ENCODE results near the gene NRSN1.
"Not testable (repeated sequence)": the region's sequence is repeated elsewhere in the genome, so short reads cannot be mapped to it uniquely, and the experiment has no call there.

Gene NRSN1

DNA sequence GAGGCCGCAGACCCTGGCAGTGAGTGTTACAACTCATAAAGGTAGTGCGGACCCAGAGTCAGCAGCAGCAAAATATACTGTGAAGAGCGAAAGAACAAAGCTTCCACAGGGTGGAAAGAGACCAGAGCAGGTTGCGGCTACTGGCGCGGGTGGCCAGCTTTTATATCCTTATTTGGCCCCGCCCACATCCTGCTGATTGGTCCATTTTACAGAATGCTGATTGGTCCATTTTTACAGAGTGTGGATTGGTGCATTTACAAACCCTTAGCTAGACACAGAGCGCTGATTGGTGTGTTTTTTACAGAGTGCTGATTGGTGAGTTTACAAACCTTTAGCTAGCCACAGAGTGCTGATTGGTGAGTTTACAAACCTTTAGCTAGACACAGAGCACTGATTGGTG lies 16.7 kb downstream of the NRSN1 start:
- DNase-seq (ENCODE audit: low read depth): not testable (repeated sequence)

DNA sequence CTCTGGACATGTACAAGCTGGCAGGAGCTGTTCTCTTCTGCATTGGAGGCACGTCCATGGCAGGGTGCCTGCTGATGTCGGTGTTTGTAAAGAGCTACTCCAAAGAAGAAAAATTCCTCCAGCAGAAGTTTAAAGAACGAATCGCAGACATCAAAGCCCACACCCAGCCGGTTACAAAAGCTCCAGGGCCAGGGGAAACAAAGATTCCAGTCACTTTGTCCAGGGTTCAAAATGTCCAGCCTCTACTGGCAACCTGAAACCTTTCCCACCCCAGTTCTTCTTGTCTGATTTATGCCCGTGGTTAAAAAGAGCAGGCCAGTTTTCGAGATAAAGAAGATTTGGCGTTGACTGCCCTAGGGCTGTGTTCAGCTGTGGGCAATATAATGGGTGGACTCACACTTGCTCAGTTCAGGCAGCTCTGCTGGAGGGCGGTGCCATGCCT lies 19.7 kb downstream of the NRSN1 start:
- no peak for DNase-seq (ENCODE audit: low read depth)

DNA sequence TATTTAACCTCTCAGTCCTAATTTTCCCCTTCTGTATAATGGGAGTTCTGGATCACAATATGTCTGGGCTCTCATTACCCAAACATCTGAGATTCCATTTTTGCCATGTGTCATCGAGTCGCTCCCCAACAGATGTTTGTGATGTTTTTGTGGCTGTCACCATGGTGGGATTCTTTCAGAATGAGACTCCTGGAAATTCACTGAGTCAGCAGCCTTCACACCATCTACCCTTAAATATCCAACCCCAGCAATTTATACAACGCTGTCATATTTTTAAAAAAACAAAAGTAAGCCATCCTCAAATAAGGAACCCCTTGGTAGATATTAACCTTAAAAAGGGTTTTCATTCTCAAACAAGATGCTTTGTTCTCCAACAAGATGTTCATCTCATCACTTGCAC lies 20.9 kb downstream of the NRSN1 start:
- no peak for DNase-seq (ENCODE audit: low read depth)

DNA sequence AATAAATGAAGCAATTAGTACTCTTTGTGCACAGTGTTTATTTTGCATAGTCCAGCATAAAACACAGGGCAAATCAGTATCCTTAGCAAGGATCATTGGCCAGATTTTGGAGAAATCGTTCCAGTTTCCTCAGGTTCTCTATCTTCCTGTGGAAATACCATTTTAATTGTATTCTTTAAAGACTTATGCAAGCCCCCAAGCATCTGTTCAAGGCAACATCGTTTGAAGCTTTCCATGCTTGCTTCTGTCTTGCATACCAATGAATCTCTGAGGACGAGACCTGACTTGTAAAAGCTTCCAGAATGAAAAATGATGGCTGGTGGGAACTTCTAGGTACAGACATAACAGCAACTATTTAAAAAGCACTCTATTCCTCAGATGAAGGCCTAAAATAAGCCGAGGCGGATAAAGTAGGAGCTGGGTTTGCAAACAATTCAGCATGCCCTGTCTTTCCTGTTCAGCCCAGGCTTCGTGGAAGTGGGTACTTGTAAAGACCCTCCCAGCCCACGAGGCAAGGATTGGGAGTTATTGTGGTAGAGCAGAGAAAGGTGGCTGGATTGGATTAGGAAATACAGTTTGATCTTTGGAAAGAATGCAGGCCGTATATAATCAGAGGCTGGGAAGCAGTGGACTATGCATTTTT lies 21.6 kb downstream of the NRSN1 start:
- DNase-seq (ENCODE audit: low read depth): no peak

DNA sequence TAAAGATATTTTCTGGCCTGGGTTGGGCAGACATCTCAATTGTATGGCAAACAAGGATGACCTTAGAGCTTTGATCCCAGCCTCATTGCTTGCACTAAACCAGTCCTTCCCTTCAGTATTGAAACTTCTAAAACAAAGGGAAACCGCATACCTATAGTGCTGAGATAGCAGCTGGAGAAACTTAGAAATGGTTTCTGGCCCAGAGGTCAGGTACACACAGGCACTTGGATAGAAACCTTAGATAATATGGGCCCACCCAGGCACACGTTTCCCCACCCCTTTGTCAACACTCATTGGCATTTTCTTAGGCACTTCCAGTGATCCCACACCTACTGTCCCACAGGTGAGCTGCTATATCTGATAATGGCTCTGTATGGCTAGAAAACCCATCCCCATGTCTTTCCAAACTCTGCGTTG lies 22.1 kb downstream of the NRSN1 start:
- DNase-seq (ENCODE audit: low read depth): no peak

DNA sequence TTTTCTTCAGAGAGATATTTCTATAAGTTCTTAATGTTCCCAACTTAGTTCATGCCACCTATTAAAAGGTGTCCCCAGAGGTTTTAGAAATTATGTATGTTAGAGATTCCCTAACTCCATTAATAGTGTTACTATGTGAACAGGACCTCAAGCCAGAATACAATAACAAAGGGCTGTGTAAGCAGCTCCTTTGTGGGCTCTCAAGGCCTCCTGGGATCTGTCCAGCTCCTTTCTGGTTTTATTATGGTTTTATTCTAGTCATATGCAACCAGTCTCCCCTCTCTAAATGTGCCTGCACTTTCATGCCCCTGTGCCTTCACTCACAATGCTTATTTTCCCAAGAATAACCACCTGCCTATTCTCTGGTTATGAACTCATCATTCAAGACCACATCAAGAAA lies 22.7 kb downstream of the NRSN1 start:
- DNase-seq (ENCODE audit: low read depth): no peak

DNA sequence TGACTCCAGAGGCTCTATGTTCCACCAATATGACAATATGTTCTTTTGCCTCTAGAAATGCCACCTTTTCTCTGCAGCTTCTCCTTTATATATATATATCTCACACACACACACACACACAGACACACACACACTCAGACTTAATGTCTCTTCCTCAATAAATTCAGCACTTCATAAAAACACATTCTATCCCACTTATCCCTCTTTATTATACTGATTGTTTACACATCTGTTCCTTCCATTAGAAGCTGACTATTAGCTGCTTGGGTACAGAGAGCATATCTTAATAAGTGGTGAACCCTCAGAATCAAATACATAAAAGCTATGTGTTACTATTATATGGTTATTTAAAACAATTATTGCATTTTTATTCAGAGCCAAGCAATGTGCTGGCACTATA lies 23.3 kb downstream of the NRSN1 start:
- DNase-seq (ENCODE audit: low read depth): no peak

DNA sequence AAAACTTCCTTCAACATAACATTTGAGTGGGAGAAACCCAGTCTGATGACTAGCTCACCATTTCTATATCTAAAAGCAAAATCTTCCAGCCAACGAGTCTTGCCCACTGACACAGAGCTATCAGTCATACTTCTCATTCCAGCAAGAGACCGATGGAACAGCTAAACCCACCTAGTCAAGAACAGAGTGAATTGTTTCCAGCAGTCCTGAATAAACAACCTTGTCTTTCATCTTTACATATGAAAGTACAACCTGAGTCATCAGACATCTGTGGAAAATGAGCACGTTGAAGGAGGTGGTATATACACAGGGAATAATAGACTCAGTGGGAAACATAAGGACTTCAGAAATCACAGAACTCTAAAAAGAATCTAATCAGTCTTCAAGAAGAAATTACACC lies 23.8 kb downstream of the NRSN1 start:
- DNase-seq (ENCODE audit: low read depth): no peak

DNA sequence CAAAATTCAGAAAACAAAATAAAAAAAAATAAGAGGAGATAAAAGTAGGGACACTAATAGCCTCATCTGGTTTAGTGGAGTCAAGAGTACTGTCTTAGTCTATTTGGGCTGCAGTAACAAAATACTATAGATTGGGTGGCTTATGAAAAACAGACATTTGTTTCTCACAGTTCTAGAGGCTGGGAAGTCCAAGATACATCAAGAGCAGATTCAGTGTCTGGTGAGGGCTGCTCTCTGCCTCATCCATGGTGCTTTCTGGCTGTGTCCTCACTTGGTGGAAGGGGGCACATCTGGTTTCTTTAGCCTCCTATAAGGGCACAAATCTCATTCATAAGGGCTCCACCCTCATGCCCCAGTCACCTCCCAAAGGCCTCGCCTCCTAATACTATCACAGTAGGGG lies 26.0 kb downstream of the NRSN1 start:
- no peak for DNase-seq (ENCODE audit: low read depth)

DNA sequence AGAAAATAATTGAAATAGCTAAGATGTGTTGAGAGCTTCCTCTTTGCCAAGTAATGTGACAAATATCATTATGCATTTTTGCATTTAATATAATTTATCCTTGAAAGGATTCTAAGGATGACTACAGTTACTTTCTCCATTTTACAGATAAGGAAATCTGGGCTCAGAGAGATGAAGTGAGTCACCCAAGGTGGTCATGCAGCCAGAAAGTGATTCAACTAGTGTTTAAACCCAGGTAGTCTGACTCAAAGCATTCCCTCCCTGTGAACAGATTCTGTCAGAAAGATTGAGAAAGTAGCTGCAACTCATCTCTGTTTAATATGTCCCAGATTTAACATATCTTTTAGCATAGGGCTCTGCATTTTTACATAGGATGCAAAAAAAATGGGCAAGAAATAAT lies 28.1 kb downstream of the NRSN1 start:
- no peak for DNase-seq (ENCODE audit: low read depth)

DNA sequence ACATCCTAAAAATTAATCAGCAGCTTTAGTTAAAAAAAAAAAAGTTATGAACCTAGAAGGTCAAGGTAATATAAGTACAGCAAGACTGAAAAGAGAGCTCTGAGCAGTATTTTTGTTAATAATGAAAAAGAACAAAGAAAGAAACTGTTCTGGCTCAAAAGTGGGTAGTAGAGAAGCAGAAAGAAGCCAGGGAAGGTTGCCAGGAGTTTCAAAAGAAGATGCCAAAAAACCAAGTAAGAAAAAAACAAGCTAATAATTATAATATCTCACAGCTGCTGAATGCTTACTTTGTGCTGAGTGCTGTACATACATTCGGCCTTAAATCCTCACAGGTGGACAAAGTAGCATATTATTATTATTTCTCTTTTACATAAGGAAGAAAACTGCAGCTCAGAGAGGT lies 31.9 kb downstream of the NRSN1 start:
- no peak for DNase-seq (ENCODE audit: low read depth)

DNA sequence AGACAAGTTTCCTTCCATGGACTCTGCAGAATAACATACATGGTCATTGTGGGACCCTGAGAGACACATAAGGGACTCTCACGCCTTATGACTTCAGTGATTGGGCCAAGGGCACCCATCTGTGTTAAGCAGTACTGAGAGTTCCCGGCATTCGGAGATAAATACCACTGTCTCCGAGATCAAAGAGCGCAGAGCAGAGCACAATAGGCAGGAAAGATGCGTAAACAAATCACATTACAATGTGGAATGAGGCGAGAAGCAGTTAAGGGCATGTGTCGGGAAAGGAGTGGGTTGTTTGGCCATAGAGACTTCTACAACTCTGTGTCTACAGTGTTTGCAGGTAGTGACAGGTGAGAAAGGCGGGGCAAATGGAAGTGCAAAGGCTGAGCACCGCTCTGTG lies 57.6 kb downstream of the NRSN1 start:
- DNase-seq (ENCODE audit: low read depth): no peak

DNA sequence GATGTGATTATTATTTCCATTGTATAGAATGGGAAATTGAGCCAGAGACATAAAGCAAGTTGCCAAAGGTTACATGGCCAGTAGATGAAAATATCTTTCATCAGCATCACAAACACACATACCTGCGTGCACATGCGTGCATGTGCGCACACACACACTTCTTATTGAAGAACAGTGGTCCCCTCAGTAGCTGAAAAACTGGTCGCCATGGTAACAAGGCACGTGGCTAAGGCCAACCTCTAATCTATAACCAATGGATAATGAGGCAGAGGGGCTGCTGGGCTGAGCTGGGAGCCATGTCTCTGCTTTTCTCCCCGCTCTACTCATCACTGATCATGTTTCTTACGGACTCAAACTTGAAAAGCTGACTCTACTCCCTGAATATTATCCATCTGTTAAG lies 60.3 kb downstream of the NRSN1 start:
- DNase-seq (ENCODE audit: low read depth): no peak

DNA sequence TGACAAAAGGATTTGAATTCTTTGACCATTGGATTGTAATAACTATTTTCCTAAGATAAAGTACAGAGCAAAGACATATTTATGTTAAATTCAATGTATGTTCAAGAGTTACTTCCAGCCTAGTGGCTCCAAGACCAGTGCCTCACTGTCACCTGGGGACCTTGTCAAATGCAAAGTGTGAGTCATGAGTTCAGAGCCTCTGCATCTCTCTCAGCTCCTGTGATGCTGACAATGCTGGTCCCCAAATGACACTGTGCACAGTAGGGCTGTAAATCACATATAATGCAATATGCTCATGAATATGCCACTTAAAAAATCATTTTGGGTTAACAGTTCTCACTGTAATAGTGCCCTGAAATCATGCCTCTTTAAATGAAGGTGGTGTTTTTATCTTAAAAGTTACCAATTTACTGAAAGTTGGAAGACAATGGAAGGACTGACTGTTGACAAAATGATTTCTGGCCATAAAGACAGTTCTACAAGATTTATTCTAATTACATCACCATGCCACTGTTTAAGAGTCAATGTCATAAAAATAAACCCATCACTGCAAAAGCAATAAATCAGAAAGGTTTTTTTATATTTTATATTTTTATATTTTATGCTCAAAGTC lies 62.1 kb downstream of the NRSN1 start:
- no peak for DNase-seq (ENCODE audit: low read depth)

DNA sequence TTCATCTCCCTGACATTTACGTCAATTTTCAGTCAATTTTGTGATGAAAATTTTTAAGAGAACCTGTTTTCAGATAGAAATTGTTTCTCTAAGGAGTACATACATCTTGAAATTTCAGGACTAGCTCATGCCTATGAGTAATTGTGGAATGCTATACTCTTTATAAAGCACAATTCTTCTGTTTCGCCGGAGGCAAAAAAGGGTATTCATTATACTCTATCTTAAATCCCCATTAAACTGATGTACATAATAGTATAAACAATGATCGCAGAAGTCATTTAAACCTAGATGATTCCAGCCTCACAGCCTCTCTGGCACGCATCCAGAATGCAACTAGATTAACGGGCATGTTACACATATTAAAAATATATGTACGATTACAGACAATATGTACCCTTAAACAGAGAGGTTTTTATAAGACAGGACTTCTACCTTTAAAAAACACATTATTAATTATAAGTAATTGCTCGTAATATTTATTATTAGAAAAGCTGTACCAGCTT lies 62.6 kb downstream of the NRSN1 start:
- no peak for DNase-seq (ENCODE audit: low read depth)

DNA sequence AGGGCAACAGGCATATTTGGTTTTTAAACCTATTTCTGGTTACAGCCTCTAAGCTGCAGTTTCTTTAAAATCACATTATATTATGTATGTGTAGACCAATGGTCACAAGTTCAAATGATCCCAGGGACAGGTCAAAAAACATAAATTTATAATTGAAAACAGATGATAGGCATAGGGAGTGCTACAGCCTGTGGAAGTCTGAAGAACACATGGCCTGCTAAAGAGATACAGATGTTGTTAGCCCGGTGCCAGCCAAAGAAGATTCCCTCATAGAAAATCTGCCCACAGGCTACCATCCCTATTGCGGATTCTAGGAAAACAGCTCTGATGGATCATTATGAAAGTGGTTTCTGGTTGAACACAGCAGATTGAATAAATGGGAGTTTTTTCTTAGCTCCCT lies 65.3 kb downstream of the NRSN1 start:
- DNase-seq (ENCODE audit: low read depth): no peak

DNA sequence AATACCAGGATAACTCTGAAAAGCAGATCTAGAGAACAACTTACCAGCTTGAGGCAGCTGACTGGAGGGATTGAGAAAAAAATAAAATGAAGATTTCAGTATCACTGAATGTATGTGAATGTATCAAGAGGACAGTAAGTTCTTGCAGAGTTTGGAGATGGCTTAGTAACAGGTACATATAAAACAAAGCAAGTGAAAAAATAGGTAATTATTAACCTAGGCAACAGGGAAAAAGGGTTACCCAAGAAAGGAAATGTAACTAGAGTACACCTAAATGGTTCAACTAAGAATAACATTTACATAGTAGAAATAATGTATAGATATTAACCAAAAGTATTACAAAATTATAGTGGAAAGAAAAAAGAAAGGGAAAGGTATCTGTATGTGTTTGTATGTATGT lies 67.3 kb downstream of the NRSN1 start:
- no peak for DNase-seq (ENCODE audit: low read depth)

DNA sequence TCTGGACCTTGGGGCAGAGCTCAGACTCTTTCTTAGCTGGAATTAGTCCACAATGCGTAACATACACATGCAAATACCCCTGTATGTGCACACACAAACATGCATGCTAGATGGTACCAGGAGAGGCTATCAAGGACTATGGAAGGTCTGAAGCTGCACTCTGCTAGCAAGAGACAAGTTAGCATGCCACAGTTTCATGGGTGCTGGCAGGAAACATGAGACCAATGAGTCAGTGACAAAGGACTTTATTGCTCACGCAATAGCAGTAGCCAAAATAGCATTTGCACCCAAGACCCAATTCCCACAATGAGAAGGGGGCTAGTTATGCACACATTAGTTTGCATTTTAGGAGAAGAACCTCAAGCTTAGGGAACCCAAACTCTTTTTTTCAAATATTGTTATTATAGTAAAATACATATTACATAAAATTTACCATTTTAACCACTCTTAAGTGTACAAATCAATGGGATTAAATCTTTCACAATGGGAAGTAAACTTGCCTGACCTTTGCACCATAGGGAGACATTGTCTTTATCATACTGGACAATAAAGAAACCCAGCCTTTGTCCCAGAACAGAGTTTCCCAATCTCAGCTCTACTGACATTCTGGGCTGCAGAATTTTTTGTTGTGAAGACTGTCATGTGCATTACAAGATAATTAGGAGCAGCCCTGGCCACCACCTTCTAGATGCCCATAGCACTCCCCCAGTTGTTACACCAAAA lies 69.1 kb downstream of the NRSN1 start:
- DNase-seq (ENCODE audit: low read depth): no peak

DNA sequence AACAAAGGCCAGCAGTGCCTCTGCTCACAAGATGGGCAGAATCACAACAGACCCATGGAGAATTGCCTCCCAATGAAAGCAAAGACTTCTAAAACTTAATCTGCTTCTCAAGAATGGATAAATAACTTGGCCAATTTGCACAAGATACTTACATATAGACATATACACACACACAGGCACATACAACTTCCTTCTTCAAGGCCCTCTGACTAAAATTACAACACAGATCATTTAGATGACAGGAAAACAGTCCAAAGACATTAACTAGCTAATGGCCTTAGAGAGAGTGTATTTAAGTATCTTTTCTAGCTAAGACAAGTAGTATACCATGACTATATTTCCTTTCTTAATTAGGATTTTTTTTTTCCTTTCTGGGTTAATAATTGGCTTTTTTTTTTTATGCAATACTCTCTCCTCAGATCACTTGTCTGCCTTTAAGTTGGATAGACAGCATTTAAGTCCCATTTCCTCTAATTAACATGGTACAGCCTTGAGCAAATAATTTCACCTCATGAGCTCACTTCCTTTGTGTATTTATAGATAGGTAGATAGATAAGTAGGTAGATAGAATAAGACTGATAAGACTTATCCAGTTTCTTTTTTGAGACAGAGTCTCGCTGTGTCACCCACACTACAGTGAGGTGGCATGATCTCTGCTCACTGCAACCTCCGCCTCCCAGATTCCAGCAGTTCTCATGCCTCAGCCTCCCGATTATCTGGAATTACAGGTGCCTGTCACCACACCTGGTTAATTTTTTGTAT lies 70.0 kb downstream of the NRSN1 start:
- no peak for DNase-seq (ENCODE audit: low read depth)
